ENCODE measurements around the gene IP6K2.
"Not testable (repeated sequence)": the region's sequence is repeated elsewhere in the genome, so short reads cannot be mapped to it uniquely, and the experiment has no call there.

The IP6K2 gene

DNA sequence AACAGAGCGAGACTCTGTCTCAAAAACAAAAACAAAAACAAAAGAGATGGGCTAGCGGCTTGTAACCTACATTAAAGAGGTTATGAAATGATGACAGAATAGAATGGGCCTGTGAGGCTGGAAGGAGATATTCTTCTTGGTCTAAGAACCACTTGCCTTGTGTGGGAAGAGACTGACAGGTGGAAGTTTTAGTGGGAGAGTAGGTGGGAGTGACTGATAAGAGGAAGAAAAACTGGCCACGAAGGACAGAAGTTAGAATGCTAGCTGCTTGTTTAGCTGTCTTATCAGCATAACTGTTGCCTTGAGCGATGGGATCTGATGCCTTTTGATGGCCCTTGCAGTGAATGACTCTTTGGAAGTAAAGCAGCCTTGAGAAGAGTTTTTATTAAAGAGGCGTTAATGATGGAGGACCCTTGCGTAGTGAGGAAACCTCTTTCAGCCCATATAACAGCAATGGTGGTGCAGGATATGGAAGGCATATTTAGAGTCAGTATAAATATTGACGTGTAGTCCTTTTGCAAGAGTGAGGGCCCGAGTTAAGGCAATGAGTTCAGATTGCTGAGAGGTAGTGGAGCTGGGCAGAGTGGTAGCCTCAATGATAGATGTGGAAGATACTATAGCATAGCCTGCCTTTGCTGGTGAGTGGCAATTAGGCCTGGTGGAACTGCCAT is 8.3 kb upstream of the IP6K2 start:
- DNase-seq (ENCODE audit: low spot score) = not testable (repeated sequence)

- DNase-seq (ENCODE audit: low spot score) = no peak
These were observed 6.7 kb upstream of the IP6K2 start for GRCh38 chr3:48723725-48724124.

- DNase-seq (ENCODE audit: low spot score) = not testable (repeated sequence)
These were observed 6.3 kb upstream of the IP6K2 start for GRCh38 chr3:48723293-48723692.

- no peak for DNase-seq (ENCODE audit: low spot score)
These were observed 476 bp downstream of the IP6K2 start for GRCh38 chr3:48716508-48716981.

DNA sequence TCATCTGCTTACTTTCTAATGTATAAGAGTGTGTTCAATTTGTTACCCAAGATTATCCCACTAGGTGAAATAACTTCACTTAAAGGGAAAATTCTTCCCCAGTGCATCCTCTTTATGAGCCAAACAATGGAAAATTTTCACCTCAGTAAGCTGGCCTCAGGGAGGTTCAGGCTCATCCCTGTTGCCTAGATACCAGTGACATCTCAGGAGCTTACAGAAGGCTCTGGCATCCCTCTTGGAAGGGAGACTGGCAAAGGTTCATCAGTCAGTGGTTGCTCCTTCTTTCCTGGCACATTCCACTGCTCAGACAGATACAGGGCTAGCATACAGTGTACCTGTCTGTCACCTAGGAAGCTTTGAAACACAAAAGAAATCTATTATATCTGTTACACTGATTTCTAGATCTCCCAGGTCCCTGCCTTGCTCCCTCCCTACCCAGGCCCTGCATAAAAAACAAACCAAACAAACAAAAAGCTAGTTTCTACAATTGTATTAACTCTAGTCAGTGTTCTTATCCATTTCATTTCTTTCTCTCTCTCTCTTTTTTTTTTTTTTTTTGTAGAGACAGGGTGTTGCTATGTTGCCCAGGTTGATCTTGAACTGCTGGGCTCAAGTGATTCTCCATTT is 1.7 kb downstream of the IP6K2 start:
- DNase-seq (ENCODE audit: low spot score) = no peak

DNA sequence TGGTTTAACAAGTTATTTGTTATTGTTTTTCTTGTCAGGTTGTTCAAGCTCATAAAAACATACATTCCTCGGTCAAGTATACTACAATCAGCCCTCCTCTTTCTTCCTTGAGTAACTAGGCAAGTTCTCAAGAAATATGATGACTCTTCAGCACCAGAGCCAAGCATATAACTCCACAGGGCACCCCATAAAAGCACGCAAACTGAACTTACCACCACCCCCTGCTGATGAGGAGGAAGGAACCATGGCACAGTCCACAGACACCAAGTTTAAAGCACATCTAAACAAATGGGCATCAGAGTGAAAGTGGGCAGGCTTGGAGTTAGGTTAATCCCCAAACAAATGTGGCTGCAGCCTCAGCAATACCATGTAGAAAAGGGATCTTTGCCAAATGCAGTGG is 5.3 kb downstream of the IP6K2 start:
- no peak for DNase-seq (ENCODE audit: low spot score)

DNA sequence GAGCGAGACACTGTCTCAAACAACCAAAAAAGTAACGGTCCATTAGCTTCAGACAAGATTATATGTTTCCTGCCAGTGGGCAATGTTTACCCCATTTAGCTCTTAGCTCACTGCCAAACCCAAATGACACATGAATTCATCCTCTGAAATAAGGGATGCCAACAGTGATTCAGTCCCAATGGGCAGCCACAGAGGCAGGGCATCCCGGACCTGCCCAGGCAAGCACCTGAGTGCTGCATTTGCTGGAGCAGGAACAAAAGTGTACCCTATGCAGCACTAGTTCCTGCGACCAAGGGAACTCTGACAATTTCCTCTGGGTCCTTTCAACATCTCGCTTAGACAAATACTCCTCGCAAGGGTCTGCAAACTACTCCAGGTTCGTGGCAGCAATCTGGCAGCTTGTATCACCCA is 8.0 kb downstream of the IP6K2 start:
- DNase-seq (ENCODE audit: low spot score) = no peak

DNA sequence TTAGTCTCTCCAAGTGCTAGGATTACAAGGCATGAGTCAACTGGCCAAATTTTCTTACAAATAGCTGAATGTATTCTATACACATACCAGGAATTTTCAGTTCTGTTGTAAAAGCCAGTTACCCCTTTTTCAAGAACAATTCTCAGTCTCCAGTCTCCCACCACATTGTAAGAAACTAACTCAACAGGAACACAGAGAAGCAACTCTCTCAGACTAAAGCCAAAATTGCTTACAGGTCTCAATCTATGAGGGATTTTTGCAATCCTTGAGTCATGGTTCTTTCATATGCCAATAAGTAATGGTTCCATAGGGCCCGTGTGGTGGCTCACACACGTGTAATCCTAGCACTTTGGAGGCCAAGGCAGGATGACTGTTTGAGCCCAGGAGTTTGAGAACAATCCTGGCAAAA is 8.5 kb downstream of the IP6K2 start:
- no peak for DNase-seq (ENCODE audit: low spot score)

GRCh38 chr3:48707157-48707556 is 9.9 kb downstream of the IP6K2 start:
- DNase-seq (ENCODE audit: low spot score) = no peak

- no peak for DNase-seq (ENCODE audit: low spot score)
These were observed 14.6 kb downstream of the IP6K2 start for GRCh38 chr3:48702320-48702920.

DNA sequence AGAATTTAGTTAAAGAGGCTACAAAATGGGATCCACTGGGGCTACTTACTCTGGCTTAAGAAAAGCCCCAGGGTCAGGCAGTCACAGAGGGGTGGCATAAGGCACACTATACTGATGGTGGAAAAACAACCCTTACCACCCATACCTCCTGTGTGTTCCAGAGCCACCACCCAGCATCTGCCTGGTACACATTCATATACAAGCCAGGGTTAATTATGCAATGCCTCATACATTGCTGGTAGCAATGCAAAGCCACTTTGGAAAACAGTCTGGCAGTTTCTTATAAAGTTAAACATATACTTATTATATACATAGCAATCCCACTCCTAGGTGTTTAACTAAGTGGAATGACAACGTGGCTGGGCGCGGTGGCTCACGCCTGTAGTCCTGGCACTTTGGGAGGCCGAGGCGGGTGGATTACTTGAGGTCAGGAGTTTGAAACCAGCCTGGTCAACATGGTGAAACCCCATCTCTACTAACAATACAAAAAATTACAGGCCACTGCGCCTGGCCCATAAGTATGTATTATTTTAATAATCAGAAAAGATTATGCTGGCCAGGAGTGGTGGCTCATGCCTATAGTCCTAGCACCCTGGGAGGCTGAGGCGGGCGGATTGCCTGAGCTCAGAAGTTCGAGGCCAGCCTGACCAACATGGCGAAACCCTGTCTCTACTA is 16.2 kb downstream of the IP6K2 start:
- no peak for DNase-seq (ENCODE audit: low spot score)

DNA sequence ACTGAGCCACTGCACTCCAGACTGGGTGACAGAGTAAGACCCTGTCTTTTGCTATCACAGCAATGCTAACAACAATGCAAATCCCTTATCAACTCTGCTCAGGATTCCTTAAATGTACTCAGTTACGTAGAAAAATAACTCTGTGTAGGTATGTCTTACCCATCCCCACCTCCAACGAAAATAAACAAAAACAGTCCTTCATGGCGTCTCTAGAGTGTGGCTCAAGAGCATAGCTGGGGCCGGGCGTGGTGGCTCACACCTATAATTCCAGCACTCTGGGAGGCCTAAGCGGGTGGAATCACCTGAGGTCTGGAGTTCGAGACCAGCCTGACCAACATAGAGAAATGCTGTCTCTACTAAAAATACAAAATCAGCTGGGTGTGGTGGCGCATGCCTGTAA is 18.1 kb downstream of the IP6K2 start:
- DNase-seq (ENCODE audit: low spot score) = no peak

DNA sequence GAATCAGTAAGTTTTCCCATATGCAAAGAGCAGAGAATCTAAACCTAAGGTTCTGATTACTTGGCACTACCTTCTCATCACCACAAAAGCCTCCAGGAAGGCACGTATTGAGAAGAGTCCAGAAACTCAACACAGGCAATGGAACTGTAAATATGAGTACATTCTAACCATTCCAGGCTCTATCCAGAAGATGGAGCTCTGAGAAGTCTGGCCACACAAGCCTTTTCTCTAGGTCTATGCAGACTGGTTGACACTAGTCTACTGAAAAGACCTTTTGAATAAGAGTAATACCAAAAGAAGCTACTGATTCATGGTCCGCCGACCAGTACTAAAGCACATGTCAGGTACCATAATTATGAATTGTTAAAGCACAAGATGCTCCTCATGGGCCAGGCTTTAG is 19.1 kb downstream of the IP6K2 start:
- no peak for DNase-seq (ENCODE audit: low spot score)

GRCh38 chr3:48696601-48697000 is 20.4 kb downstream of the IP6K2 start:
- no peak for DNase-seq (ENCODE audit: low spot score)

DNA sequence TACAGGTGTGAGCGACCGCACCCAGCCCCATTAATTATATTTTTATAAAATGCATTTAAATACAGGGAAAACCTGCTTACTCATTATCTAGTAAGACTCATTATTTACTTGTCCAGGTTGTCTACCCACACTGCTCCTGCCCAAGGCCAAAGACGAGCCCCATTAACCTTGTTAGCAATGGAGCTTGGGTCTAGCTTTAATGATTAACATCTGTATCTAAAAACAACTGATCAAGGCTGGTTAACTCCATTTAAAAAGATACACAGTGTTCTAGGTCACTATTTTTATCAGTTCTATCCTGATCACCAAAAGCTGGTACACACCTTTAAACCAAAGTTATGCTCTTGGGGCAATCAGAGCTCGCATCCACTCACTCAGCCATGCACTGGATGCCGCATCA is 20.9 kb downstream of the IP6K2 start:
- no peak for DNase-seq (ENCODE audit: low spot score)

GRCh38 chr3:48695393-48695753 is 21.6 kb downstream of the IP6K2 start:
- no peak for DNase-seq (ENCODE audit: low spot score)

DNA sequence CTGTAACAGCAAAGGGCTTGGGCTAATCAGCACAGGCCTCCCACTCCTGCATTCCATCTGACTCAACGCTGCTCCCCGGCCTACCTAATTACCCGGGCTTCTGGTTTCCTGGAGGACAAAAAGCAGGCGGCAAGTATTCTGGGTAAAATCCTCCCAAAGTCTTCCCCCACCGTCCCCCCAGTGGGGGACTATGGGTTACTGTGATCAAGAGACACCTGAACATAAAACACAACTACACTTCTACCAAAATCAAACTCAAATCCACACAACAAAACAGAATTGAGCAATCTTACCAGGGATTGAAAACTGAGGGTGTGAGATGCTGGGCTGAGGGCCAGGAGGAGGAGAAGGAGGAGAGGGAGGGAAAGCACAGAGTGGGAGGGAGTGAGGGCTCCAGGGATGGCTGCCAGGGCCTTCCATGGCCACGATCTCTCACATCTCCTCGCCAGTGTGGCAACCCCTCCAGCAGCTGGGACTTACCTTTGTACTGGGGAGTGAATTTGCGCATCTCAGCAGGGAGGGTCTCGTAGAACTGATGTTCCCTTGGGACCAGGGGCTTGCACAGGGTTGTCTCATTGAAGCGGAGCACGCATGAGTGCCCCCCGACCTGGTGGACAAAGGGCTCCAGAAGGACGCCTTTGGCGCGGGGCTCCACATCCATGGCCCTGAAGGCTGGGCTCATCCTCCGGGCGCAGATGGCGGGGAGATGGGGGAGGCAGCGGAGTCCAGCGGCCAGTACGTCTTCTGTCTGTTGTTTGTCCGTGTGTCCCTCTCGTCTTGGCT is 22.2 kb downstream of the IP6K2 start:
- peak; percentile 82 for DNase-seq (ENCODE audit: low spot score)

GRCh38 chr3:48693826-48694225 is 23.2 kb downstream of the IP6K2 start:
- DNase-seq (ENCODE audit: low spot score) = no peak

- DNase-seq (ENCODE audit: low spot score) = peak; percentile 43
These were observed 24.5 kb downstream of the IP6K2 start for GRCh38 chr3:48692551-48692950.

- DNase-seq (ENCODE audit: low spot score) = no peak
These were observed 26.1 kb downstream of the IP6K2 start for GRCh38 chr3:48690846-48691458.

GRCh38 chr3:48689384-48689783 is 27.6 kb downstream of the IP6K2 start:
- DNase-seq (ENCODE audit: low spot score) = no peak

DNA sequence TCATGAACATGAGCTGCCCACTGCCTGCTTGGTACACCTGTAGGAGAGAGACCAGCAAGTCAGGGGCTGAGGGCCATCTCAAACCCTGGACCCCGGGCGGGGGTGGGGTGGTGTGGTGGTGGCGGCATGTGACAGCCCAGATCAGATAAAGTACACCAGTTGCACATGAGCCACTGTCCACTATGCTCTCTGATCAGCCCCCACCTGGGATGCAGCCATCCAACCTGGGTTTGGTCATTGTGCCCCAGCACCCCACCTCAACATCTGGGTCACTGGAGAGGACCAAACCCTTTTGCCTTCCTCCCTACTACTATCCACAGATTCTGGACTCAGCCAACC is 28.3 kb downstream of the IP6K2 start:
- DNase-seq (ENCODE audit: low spot score) = no peak

All from globus pallidus (tissue), 1 donor.